OCI-M1 (cell line): ENCODE results near the gene CWC27.

ENCODE experiments used
- DNase-seq: peaks from one replicate; lab custom pipeline; 2025; lab: John Stamatoyannopoulos, UW

Gene CWC27

GRCh38 chr5:64768358-64769312, at the start of gene CWC27, which contains the start of gene SREK1IP1:
CWC27 (plus strand) TSS chr5:64768930; CDS start chr5:64769147, 217 bp downstream.
SREK1IP1 (minus strand) TSS chr5:64768691; CDS start chr5:64768517, 174 bp downstream.
- peak; percentile 91 for DNase-seq

DNA sequence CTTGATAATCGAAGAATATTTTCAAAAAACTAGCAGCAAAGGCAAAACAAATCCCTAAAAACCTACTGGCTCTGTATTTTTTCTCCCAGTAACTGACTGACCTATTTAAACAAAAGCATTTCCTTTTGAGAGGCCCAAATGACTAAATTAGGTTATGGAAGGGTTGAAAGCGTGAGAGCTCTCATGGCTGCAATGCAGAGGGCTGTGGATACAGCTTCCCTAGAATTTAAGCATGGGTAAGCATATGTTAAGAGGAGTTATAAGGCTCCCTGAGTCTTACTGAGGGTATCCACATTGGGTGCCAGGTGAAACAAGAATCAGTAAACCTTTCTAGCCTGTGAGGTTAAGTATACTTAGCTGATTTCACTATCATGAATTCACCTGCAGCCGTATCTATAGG, 46.1 kb upstream of the CWC27 start:
- DNase-seq = no peak

DNA sequence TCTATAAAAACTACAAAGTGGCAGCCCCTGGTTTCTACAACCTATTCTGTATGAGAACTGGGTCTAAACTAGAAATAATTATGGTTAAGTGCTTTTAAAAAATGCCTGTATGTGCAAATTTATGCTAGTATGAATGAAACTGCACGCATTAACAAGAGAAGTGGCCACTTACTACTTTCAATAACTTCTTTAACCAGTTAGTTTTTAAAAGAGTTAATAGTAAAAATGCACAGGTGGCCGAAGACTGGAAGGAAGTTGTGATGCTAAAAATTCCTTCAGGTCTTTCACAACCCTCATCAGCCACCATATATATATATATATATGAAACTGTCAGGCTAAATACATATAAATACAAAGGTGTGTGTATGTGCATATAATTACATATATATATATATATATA, 41.6 kb upstream of the CWC27 start:
- DNase-seq = no peak

GRCh38 chr5:64742411-64742810, 26.3 kb upstream of the CWC27 start:
- DNase-seq = no peak

DNA sequence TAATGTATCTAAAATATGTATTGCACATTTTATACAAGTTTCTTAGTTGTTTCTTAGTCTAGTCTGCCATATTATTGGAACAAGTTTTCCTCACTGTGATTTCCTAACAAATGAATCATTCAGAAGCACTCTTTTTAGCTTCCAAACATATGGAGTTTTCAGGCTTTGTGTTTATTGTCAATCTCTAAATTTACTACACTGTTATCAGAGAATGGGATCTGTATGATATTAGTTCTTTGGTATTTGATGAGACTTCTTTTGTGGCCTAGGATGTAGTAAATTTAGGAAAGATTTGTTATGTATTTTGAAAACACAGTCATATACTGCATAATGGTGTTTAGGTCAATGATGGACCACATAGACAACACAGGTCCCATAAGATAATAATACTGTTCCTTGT, 25.9 kb upstream of the CWC27 start:
- no peak for DNase-seq

DNA sequence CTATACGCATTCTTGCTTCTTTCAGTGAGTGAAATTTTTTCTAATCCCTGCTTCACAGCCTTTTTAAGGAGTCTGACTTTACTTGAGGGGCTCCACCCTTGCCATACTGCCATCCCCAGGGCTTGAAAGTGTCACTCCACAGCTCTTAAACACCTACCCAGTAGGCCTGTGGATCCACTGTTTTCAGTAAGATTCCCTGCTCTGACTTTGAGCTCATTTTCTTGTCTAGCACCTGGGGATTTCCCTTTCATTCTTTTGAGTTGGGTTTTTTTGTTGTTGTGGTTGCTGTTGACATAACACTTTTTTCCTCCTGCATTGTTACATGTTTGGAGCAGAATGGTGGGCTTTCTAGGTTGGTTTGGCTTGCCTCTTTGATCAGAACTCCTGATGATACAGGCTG, 23.8 kb upstream of the CWC27 start:
- DNase-seq = no peak

DNA sequence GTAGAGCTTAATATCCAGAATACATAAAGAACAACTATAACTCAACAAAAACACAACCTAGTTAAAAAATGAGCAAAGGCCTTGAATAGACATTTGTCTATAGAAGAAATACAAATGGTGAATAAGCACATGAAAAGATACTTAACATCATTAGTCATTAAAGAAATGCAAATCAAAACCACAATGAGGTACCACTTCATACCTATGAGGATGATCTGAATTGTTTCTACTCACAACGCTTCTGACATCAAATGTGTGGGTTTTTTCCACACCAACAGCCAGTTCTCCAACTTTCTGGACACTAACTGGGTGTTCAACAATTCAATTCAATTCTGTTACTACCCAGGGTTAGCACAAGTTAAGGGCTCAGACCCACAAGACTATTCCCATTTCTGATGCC, 22.3 kb upstream of the CWC27 start:
- DNase-seq = no peak

DNA sequence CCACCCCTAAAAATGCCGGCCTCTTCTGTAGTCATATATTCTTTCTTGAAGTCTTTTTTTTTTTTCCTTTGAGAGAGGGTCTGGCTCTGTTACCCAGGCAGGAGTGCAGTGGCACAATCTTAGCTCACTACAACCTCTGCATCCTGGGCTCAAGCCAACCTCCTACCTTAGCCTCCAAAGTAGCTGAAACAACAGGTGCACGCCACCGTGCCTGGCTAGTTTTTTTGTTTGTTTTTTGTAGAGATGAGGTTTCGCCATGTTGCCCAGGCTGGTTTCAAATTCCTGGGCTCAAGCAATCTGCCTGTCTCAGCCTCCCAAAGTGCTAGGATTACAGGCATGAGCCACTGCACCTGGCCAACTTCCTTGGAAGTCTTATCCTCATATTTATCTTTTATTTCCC, 19.3 kb upstream of the CWC27 start:
- DNase-seq = no peak

GRCh38 chr5:64754066-64754465, 14.7 kb upstream of the CWC27 start:
- DNase-seq = no peak

DNA sequence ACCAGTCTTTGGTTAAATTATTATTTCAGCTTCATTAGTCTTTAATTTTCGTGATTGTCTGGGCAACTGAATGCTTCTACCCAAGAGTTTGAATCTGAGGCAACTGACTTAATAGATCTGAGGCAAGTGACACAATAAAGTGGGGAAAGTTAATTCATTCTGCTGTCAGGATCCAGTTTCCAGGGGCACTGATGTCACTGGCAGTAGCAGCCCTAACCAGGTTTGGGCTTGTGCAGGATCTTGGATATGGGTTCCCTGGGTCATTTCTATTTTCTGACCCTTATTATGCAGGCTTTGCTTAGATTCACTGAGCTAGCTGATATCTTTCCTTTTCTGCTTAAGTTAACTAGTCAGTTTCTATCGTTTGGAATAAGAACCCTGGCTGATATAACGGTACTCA, 9.8 kb upstream of the CWC27 start:
- DNase-seq = no peak

DNA sequence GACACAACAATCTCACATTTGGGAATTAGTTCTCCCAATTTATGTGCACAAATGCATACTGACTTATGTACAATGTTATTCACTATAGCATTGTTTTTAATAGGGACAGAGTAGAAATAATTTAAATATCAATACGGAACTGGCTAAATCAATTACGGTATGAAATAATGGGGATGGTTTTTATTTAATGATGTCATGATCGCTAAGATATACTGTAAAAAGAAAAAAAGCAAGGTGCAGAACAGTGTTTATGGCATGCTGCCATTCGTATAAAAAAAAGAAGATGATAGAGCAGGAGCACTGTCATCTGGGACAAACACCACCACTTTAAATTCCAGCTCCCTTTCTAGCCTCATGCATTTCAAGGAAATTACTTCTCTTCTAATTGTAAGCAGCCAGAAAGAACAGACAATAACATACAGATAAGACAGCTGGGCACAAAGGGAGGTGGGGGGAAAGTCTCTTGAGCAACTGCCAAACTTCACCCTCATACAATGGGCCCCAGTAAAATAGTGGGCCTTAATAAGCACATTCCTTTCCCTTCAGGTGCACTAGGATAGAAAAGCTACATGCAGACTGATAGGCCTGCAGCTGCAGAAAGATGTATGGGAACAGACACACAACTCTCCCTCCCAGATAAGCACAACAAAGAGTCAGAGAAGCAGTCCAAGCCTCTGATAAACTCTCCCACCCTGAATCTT, 8.6 kb upstream of the CWC27 start:
- peak; percentile 74 for DNase-seq

DNA sequence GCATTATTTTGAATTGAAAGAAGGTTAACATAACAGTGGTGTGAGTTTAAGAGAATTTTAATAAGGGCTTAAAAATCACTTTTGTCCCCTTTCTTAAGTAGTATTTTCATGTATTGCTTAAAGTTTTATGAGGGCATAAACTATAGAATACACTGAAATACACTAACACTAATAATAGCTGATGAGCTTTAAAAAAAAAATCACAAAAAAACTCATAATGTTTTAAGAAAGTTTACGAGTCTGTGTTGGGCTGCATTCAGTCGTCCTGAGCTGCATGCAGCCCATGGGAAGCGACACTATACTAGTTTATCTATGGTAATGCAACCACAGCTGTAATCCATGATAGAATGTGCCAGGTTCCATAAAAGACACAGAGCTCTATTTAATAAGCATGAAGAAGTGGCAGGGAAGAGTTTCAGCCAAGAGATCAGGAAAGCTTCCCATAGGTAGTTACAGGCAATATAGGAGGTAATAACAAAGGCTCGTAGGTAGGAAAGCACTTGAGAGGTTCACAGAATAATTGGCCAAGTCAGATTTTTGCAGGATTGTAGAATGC, 4.7 kb upstream of the CWC27 start:
- DNase-seq = no peak

GRCh38 chr5:64765804-64766504, 2.8 kb upstream of the CWC27 start:
- DNase-seq = peak; percentile 7

DNA sequence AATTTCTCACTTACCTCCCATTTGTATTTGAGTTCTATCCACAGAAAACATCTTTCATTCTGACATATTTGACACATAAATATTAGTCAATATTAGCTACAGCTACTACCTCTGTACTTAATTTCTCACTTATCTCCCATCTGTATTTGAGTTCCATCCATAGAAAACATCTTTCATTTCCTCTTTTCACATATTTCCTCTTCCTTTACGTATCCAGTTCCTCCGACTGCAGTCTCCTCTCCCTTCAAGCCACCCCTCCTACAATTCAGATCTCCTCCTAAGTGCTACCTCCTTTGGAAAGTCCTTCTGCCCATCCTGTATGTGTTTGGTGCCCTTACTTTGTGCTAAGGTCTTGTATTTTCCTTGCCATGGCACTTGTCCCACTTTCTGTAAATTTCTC, 1.8 kb upstream of the CWC27 start:
- DNase-seq = no peak

- no peak for DNase-seq
Measured at GRCh38 chr5:64767959-64768357, 772 bp upstream of the CWC27 start.

GRCh38 chr5:64769855-64770254, 1.1 kb downstream of the CWC27 start:
- DNase-seq = no peak

GRCh38 chr5:64771736-64772135, 3.0 kb downstream of the CWC27 start:
- no peak for DNase-seq

GRCh38 chr5:64773533-64773932, 4.8 kb downstream of the CWC27 start:
- no peak for DNase-seq

GRCh38 chr5:64775291-64775690, 6.6 kb downstream of the CWC27 start:
- no peak for DNase-seq

DNA sequence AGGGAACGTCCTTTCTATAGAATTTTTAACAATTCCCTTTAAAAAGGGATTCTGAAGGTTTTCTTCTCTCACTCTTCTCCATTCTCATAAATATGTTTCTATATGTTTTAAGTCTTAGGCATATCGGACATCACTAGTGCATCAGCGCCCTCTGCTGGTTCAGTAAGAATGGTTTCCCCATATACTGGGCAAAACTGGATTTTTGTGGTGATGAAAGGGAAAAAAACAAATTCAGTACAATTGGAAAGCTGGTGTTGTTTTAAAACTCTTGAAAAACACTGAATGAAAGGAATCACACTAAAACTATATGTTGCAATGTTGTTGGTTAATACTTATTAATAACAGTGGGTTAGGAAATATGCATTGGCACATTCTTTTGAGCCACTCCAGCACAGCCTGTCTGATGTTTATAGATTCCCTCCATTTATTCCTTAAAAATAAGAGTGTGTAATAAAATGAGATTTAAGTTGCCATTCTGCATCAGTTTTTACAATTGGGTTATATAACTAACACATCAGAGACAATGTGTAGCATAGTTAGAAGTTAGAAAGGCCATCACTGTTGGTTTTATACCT, 15.8 kb downstream of the CWC27 start:
- peak; percentile 86 for DNase-seq

DNA sequence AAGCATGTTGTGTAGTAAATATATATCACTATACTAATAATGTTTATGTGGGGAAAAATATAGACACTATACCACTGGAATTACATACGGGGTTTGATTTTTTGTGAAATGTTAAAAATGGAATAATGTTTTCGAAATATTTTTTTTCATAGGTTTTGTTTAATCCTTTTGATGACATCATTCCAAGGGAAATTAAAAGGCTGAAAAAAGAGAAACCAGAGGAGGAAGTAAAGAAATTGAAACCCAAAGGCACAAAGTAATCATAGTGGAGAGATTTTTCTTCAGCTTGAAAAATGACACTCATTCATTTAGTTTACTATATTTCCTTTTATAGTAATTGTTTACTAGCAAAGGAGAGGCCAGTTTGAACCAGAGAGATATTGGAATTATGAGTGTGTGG, 17.6 kb downstream of the CWC27 start:
- no peak for DNase-seq

- no peak for DNase-seq
Measured at GRCh38 chr5:64788156-64788555, 19.4 kb downstream of the CWC27 start.
